ENCODE measurements around the gene YAE1. TPM values are rescaled to one million over a fixed set of nuclear protein-coding genes. Genes with fewer than 3 reads are reported as not detected.

YAE1 gene
- total and polyA plus RNA-seq, 2 of the 8 experiments (the other 6 are each of a cell fraction or from before 2014, with no cell fraction given): 24.1 to 38.0 TPM

DNA sequence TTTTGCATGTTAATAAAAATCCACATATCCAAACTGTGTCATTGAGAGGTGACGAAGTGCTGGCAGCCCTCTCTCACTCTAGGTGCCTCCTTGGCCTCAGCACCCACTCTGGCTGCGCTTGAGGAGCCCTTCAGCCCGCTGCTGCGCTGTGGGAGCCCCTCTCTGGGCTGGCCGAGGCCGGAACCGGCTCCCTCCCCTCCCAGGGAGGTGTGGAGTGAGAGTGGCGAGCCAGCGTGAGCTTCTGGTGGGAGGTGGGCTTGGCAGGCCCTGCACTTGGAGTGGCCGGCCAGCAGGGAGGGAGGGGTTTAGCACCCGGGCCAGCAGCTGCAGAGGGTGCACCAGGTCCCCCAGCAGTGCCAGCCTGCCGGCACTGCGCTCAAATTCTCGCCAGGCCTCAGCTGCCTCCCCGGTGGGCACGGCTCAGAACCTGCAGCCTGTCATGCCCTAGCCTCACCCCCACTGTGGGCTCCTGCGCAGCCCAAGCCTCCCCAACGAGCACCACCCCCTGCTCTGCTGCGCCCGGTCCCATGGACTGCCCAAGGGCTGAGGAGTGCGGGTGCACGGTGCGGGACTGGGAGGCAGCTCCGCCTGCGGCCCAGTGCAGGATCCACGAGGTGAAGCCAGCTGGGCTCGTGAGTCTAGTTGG, 11.1 kb downstream of the YAE1 start:
- Histone ChIP-seq H2BK120ac (replicated peaks; ENCODE audit: low read depth, low read length) (no peak overlapping the region), H4K8ac (ENCODE audit: extremely low read depth, insufficient read depth, low read length) (no peak overlapping the region), H3K4ac (replicated peaks; ENCODE audit: insufficient read length, low read depth, low read length) (no peak overlapping the region), H4K91ac (replicated peaks; ENCODE audit: insufficient read length, low read length) (no peak overlapping the region), H2BK15ac (ENCODE audit: low read length) (no peak overlapping the region), H3K9me3 (ENCODE audit: insufficient read depth in 2 of 2, low read depth in 1 of 2, low read length in 1 of 2) (peaks cover 8 to 12% of the 10 kb centered on the region in 2 experiments; a peak in 3 of 4 replicates), H3K14ac (ENCODE audit: insufficient read length) (no peak overlapping the region), H3K18ac (ENCODE audit: extremely low read depth, low read length) (no peak overlapping the region), H3K4me2 (ENCODE audit: insufficient read depth in 1 of 2, low read depth in 2 of 2, low read length in 2 of 2) (no peak overlapping the region), H3K23me2 (ENCODE audit: low read depth, low read length) (no peaks in the 10 kb centered on the region; the same call in 1 of the 2 replicates), H3K79me2 (ENCODE audit: control insufficient read depth in 1 of 2, insufficient read depth in 2 of 2, low read length in 2 of 2) (no peaks in the 10 kb centered on the region), H3K27ac (ENCODE audit: low read depth, low read length) (no peak overlapping the region), H2AK5ac (ENCODE audit: low read depth, low read length) (no peak overlapping the region), H2BK12ac (ENCODE audit: low read depth, low read length) (no peak overlapping the region), H3K27me3 (replicated peaks in 1 of 4; ENCODE audit: control insufficient read depth in 3 of 4, extremely low read depth in 1 of 4, insufficient read depth in 3 of 4, low read length in 3 of 4) (no peaks in the 10 kb centered on the region), H2BK5ac (ENCODE audit: low read depth, low read length) (no peak overlapping the region), H4K5ac (ENCODE audit: insufficient read length, low read depth, low read length) (no peak overlapping the region), H3K79me1 (ENCODE audit: low read depth, low read length) (no peaks in the 10 kb centered on the region), H3K4me3 (ENCODE audit: extremely low read depth in 1 of 4, insufficient read depth in 2 of 4, low read depth in 3 of 4, low read length in 4 of 4) (no peak overlapping the region), H2AFZ (ENCODE audit: low read length) (no peak overlapping the region), H3K36me3 (ENCODE audit: control insufficient read depth in 2 of 4, insufficient read depth in 4 of 4, low read length in 3 of 4) (peaks cover 1 to 17% (median 8%) of the 10 kb centered on the region in 4 experiments; a peak in 6 of 8 replicates), H4K20me1 (replicated peaks in 1 of 2; ENCODE audit: control insufficient read depth in 1 of 2, insufficient read depth in 2 of 2, low read length in 2 of 2) (no peaks in the 10 kb centered on the region), H3K23ac (ENCODE audit: insufficient read length) (no peak overlapping the region), H3K9ac (replicated peaks in 1 of 4; ENCODE audit: extremely low read depth in 1 of 4, low read depth in 3 of 4, low read length in 3 of 4) (no peak overlapping the region), H2BK20ac (ENCODE audit: low read length) (no peak overlapping the region), H3K4me1 (replicated peaks in 1 of 4; ENCODE audit: control insufficient read depth in 3 of 4, insufficient read depth in 4 of 4, low read length in 3 of 4) (peaks cover 0 to 3% (median 0%) of the 10 kb centered on the region in 4 experiments; a peak in 1 of 7 replicates), H3K56ac (replicated peaks; ENCODE audit: insufficient read length, low read depth, low read length) (no peak overlapping the region)
- TF ChIP-seq EGR1 (IDR thresholded peaks at IDR 0.05; ENCODE audit: borderline replicate concordance, low read depth, low read length): no peak
- FAIRE-seq: no peak
- ChIA-PET CTCF (ENCODE audit: partially characterized antibody) (interaction anchor here (0.6 to 8.5 kb wide), 12 partner anchors 39 to 484 kb away, joined by 3 to 406 read pairs (median 5); no protein-coding TSS in a partner anchor), POLR2A (ENCODE audit: partially characterized antibody) (interaction anchor here (0.9 to 3.7 kb wide), 2 partner anchors 11 to 165 kb away, joined by 4 to 17 read pairs; partner anchors contain the start of gene YAE1)
- WGBS, 2 experiments (ENCODE audit: extremely low coverage in 1 of 2, insufficient coverage in 1 of 2, insufficient read length in 1 of 2, insufficient replicate concordance in 2 of 2, low coverage in 1 of 2, low lambda C conversion rate in 2 of 2, missing lambda C conversion rate in 1 of 2): 90% methylated on average over 23 of the region's 27 CpGs; no CpG with 5 or more reads in 1 of the 2 experiments
- no peak for DNase-seq (ENCODE audit: low read depth in 1 of 2, low spot score in 2 of 2)
